ENCODE measurements around the gene NUAK2. TPM values are rescaled to one million over a fixed set of nuclear protein-coding genes. Genes with fewer than 3 reads are reported as not detected.

NUAK2 gene
- total and polyA plus RNA-seq, 2 donors (not counting 3 experiments of a cell fraction or from before 2014, with no cell fraction given): 1.8 to 2.5 TPM

DNA sequence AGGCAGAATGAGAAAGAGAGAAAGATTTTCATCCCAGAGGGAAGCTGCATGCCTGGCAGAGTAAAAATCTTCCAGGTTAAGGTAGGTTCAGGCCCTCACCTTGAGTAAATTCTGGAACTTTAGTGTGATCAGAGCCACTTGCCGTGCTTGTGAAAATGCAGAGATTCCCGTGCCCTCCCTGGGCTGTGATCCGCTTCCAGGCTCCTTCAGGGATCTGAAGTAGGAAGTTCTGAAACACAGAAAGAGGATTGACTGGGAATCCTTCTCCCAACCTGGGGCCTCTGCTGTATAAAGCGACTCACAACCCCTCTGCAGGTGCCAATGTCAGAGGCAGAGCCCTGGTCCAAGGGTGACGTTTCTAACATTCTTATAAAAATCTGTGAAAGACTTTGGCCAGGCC is 26.6 kb downstream of the NUAK2 start:
- dilution Hi-C loops (cut with MboI; ENCODE audit: extremely low pct_ligation_motif_present, low sequenced_read_pairs): no loop called here
- Histone ChIP-seq H4K20me1 (replicated peaks; ENCODE audit: control insufficient read depth, extremely low read depth, insufficient read depth, low read length) (no peaks in the 10 kb centered on the region), H2AFZ (ENCODE audit: low read depth, low read length) (no peak overlapping the region), H3K27me3 (ENCODE audit: control insufficient read depth in 2 of 2, insufficient read depth in 2 of 2, low read length in 2 of 2) (no peaks in the 10 kb centered on the region), H3K9me3 (replicated peaks; ENCODE audit: control insufficient read depth, insufficient read depth, low read length) (no peaks in the 10 kb centered on the region), H3K9me1 (replicated peaks; ENCODE audit: control insufficient read depth, extremely low read depth, insufficient read depth, low read length) (no peaks in the 10 kb centered on the region), H3K4me1 (ENCODE audit: control insufficient read depth, extremely low read depth, insufficient read depth, low read length) (peaks cover 30% of the 10 kb centered on the region), H3K27ac (ENCODE audit: insufficient read depth, low read depth, low read length) (peak overlapping the region; percentile 61), H3K4me2 (ENCODE audit: insufficient read depth, low read length) (peak overlapping the region; percentile 18), H3K4me3 (replicated peaks in 1 of 3; ENCODE audit: insufficient read depth in 1 of 3, low read depth in 1 of 3, low read length in 3 of 3) (no peak overlapping the region), H3K36me3 (ENCODE audit: control insufficient read depth in 2 of 2, extremely low read depth in 1 of 2, insufficient read depth in 2 of 2, low read length in 2 of 2) (no peaks in the 10 kb centered on the region), H3K9ac (replicated peaks; ENCODE audit: extremely low read depth, insufficient read depth, low read length) (no peak overlapping the region), H3K79me2 (ENCODE audit: control insufficient read depth, insufficient read depth, low read length) (no peaks in the 10 kb centered on the region)
- no peak for TF ChIP-seq POLR2AphosphoS5 (IDR thresholded peaks at IDR 0.05; ENCODE audit: insufficient read depth, low read depth, low read length)
- intact Hi-C loops (cut with micrococcal nuclease): loop anchor here (1.0 kb wide), 2 partner anchors 11 to 26 kb away; partner anchors contain the start of gene NUAK2
- CTCF ChIA-PET: interaction anchor here (0.9 to 6.9 kb wide), 12 partner anchors 8 to 230 kb away, joined by 3 to 49 read pairs (median 6); partner anchors contain the start of gene NUAK2
- no TSS peak for BruUV-seq (replicated peaks)
- POLR2A ChIA-PET: interaction anchor here (1.1 to 1.7 kb wide), 3 partner anchors 10 to 23 kb away, joined by 4 to 9 read pairs (median 6); no protein-coding TSS in a partner anchor
- FAIRE-seq (no peak), DNase-seq (ENCODE audit: low read depth, low spot score) (no peak)

DNA sequence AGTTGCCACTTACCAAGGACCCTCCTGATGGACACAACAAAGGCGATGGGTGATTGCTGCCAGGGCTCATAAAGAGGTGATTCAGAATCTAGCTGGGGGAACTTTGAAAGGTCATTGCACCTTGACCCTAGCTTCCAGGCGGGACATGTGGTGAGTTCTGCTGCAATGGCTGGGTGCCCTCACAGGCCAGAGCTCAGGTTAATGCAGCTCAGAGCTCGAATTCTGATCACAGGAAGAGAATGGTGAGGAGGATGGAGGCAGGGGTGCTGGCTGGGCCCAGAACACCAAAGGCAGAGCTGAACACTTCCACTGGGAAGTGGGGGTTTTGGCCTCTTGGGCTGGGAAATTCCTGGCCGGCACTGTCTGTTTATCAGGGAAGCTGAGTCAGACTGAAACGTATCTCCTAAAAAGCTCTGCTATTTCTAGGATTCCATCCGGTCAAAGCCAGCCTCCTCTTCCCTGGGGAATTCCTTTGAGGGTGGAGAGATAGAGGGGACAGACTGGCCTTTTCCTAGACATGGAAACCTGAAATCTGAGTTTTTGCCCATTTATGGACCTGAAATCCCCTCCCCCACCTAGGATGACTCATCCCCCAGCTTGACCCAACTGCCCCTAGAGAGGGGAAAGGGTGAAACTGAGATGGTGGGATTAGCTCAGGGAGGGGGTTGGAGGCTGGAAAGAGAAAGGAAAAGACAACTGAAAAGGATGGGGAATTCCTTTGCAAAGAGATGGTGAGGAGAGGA is 27.2 kb downstream of the NUAK2 start:
- FAIRE-seq (peak; percentile 99), DNase-seq (ENCODE audit: low read depth, low spot score) (peak; percentile 91)
- Histone ChIP-seq H3K4me2 (ENCODE audit: insufficient read depth, low read length) (peak overlapping the region; percentile 18), H3K27me3 (ENCODE audit: control insufficient read depth in 2 of 2, insufficient read depth in 2 of 2, low read length in 2 of 2) (no peaks in the 10 kb centered on the region), H3K4me3 (replicated peaks in 1 of 3; ENCODE audit: insufficient read depth in 1 of 3, low read depth in 1 of 3, low read length in 3 of 3) (no peak overlapping the region), H3K9ac (replicated peaks; ENCODE audit: extremely low read depth, insufficient read depth, low read length) (peak overlapping the region; percentile 17), H3K9me1 (replicated peaks; ENCODE audit: control insufficient read depth, extremely low read depth, insufficient read depth, low read length) (no peaks in the 10 kb centered on the region), H3K79me2 (ENCODE audit: control insufficient read depth, insufficient read depth, low read length) (no peaks in the 10 kb centered on the region), H3K4me1 (ENCODE audit: control insufficient read depth, extremely low read depth, insufficient read depth, low read length) (peaks cover 30% of the 10 kb centered on the region), H3K36me3 (ENCODE audit: control insufficient read depth in 2 of 2, extremely low read depth in 1 of 2, insufficient read depth in 2 of 2, low read length in 2 of 2) (no peaks in the 10 kb centered on the region), H3K27ac (ENCODE audit: insufficient read depth, low read depth, low read length) (peak overlapping the region; percentile 61), H2AFZ (ENCODE audit: low read depth, low read length) (peak overlapping the region; percentile 1), H3K9me3 (replicated peaks; ENCODE audit: control insufficient read depth, insufficient read depth, low read length) (no peaks in the 10 kb centered on the region), H4K20me1 (replicated peaks; ENCODE audit: control insufficient read depth, extremely low read depth, insufficient read depth, low read length) (no peaks in the 10 kb centered on the region)
- intact Hi-C loops (cut with micrococcal nuclease) (loop anchor here (1.0 kb wide), 2 partner anchors 10 to 27 kb away; partner anchors contain the start of gene NUAK2), dilution Hi-C loops (cut with MboI; ENCODE audit: extremely low pct_ligation_motif_present, low sequenced_read_pairs) (no loop called here)
- ChIA-PET CTCF (interaction anchor here (0.9 to 6.9 kb wide), 12 partner anchors 9 to 230 kb away, joined by 3 to 49 read pairs (median 6); partner anchors contain the start of gene NUAK2), POLR2A (interaction anchor here (1.1 to 1.7 kb wide), 3 partner anchors 9 to 23 kb away, joined by 4 to 9 read pairs (median 6); no protein-coding TSS in a partner anchor)
- TF ChIP-seq, protein P1, sequence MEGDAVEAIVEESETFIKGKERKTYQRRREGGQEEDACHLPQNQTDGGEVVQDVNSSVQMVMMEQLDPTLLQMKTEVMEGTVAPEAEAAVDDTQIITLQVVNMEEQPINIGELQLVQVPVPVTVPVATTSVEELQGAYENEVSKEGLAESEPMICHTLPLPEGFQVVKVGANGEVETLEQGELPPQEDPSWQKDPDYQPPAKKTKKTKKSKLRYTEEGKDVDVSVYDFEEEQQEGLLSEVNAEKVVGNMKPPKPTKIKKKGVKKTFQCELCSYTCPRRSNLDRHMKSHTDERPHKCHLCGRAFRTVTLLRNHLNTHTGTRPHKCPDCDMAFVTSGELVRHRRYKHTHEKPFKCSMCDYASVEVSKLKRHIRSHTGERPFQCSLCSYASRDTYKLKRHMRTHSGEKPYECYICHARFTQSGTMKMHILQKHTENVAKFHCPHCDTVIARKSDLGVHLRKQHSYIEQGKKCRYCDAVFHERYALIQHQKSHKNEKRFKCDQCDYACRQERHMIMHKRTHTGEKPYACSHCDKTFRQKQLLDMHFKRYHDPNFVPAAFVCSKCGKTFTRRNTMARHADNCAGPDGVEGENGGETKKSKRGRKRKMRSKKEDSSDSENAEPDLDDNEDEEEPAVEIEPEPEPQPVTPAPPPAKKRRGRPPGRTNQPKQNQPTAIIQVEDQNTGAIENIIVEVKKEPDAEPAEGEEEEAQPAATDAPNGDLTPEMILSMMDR (IDR thresholded peaks at IDR 0.05; ENCODE audit: extremely low read depth in 1 of 2, insufficient read depth in 1 of 2, low read depth in 1 of 2, low read length in 2 of 2): no peak
- no peak for TF ChIP-seq MAX (IDR thresholded peaks at IDR 0.05; ENCODE audit: insufficient read depth, insufficient read length)
- no peak for TF ChIP-seq EZH2 (IDR thresholded peaks at IDR 0.05; ENCODE audit: borderline replicate concordance, low read depth, low read length, severe bottlenecking)
- peak; percentile 84 for TF ChIP-seq JUN (IDR thresholded peaks at IDR 0.05; ENCODE audit: borderline replicate concordance, insufficient read depth, insufficient read length, low read depth)
- TF ChIP-seq MYC (IDR thresholded peaks at IDR 0.05; ENCODE audit: low read depth, low read length): no peak
- no peak for TF ChIP-seq POLR2A (IDR thresholded peaks at IDR 0.05; ENCODE audit: low read depth, low read length)
- TF ChIP-seq POLR2AphosphoS5 (IDR thresholded peaks at IDR 0.05; ENCODE audit: insufficient read depth, low read depth, low read length): peak; percentile 63
- TF ChIP-seq GATA2 (IDR thresholded peaks at IDR 0.05; ENCODE audit: insufficient read depth, insufficient read length, low read depth, low read length): peak; percentile 77
- TF ChIP-seq FOS (IDR thresholded peaks at IDR 0.05; ENCODE audit: borderline replicate concordance, insufficient read depth, low read length): peak; percentile 88
- BruUV-seq (replicated peaks): no TSS peak
